ENCODE measurements around the gene COMMD3. TPM values are rescaled to one million over a fixed set of nuclear protein-coding genes. Genes with fewer than 3 reads are reported as not detected.

Gene COMMD3
- polyA plus RNA-seq, 1 donor from 2014 or later, result 272 TPM

Small RNA genes lying within 50 kb of the gene (small RNA-seq; reads per million reads assigned to genes)
- gene AL158211.3, result 0 reads per million in 3 experiments

Other genes with a start within 250 kb of the COMMD3 start
- not detected in 2 replicates for gene EBLN1, start 98.4 kb upstream of the COMMD3 start, polyA plus RNA-seq
- 67.3 and 86.8 TPM in 2 replicates for gene BMI1, start 4.7 kb downstream of the COMMD3 start, polyA plus RNA-seq
- 0.36 TPM in 1 of 2 replicates, not detected in the other for gene SPAG6, start 29.1 kb downstream of the COMMD3 start, polyA plus RNA-seq

Data from neural cell (in vitro differentiated cells).